SK-N-MC (cell line): ENCODE results near the gene UNK.

Experiments used
- EZH2 ChIP-seq: fragments of 200-600 bp; sonication (generic); IDR thresholded peaks from one replicate; pipeline ENCODE4 v1.6.1; 2017; ENCODE audit warnings: antibody characterized with exemption
- FOXP2 ChIP-seq: optimal IDR thresholded peaks from 2 replicates; pipeline ENCODE3; 2011; ENCODE audit warnings: mild to moderate bottlenecking, moderate library complexity; ENCODE audit not compliant: insufficient read depth; ENCODE audit errors: extremely low read length, control extremely low read depth
- POLR2AphosphoS5 ChIP-seq: IDR thresholded peaks from 2 replicates; pipeline ENCODE4 v1.6.1; 2012; ENCODE audit warnings: mild to moderate bottlenecking, low read depth, low read length, borderline replicate concordance

DNA sequence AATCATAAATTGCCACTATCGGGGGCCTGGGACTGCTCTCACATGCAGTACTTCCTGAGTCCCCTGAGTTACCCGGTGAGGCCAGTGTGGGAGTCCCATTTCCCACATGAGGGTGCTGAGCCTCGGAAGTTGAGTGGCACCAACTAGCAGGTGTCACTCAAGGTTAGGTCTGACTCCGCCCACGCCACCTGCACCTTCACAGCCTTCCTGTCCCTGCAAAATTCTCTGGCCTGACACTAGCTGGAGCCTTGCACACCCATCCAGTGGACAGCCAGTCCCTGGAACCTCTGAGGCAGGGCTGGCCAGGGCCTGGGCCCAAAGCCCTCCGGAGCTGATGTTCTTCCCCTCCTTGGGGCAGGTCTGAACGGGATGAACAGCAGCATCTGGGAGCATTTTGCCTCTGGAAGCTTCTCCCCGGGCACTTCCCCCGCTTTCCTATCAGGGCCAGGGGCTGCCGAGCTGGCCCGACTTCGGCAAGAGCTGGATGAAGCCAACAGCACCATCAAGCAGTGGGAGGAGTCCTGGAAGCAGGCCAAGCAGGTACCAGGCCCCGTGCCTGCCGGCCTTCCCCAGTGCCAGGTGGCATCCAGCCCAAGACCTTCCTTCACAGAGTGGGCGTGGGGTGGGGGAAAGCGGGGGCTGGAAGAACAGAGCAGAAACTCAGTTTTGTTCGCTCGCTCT is 37.7 kb downstream of the UNK start:
- TF ChIP-seq EZH2 (no peak), POLR2AphosphoS5 (no peak), FOXP2 (no peak)
